ENCODE data around the gene KIF21A.

Gene KIF21A

GRCh38 chr12:39431002-39431796, 11.7 kb downstream of the KIF21A start:
- no peak for DNase-seq

GRCh38 chr12:39429809-39430208, 13.1 kb downstream of the KIF21A start:
- DNase-seq, result no peak

GRCh38 chr12:39427360-39427808, 15.5 kb downstream of the KIF21A start:
- DNase-seq, result no peak

GRCh38 chr12:39426636-39427240, 16.2 kb downstream of the KIF21A start:
- DNase-seq, result no peak

- no peak for DNase-seq
These were observed 22.9 kb downstream of the KIF21A start for GRCh38 chr12:39420043-39420442.

GRCh38 chr12:39419471-39419870, 23.4 kb downstream of the KIF21A start:
- no peak for DNase-seq

GRCh38 chr12:39417916-39418315, 25.0 kb downstream of the KIF21A start:
- no peak for DNase-seq

- no peak for DNase-seq
These were observed 28.8 kb downstream of the KIF21A start for GRCh38 chr12:39413836-39414771.

GRCh38 chr12:39412210-39412609, 30.7 kb downstream of the KIF21A start:
- no peak for DNase-seq

- no peak for DNase-seq
These were observed 36.7 kb downstream of the KIF21A start for GRCh38 chr12:39406262-39406661.

GRCh38 chr12:39405580-39405979, 37.3 kb downstream of the KIF21A start:
- DNase-seq, result no peak

- no peak for DNase-seq
These were observed 38.9 kb downstream of the KIF21A start for GRCh38 chr12:39404000-39404399.

- no peak for DNase-seq
These were observed 39.5 kb downstream of the KIF21A start for GRCh38 chr12:39403376-39403775.

GRCh38 chr12:39402922-39403321, 40.0 kb downstream of the KIF21A start:
- DNase-seq, result no peak

GRCh38 chr12:39401459-39401858, 41.5 kb downstream of the KIF21A start:
- DNase-seq, result no peak

GRCh38 chr12:39395866-39396265, 47.1 kb downstream of the KIF21A start:
- DNase-seq, result no peak

GRCh38 chr12:39393890-39394289, 49.0 kb downstream of the KIF21A start:
- DNase-seq, result no peak

GRCh38 chr12:39393179-39393578, 49.7 kb downstream of the KIF21A start:
- no peak for DNase-seq

GRCh38 chr12:39392154-39392925, 50.6 kb downstream of the KIF21A start:
- DNase-seq, result no peak

- no peak for DNase-seq
These were observed 52.2 kb downstream of the KIF21A start for GRCh38 chr12:39390752-39391151.

- DNase-seq, result no peak
These were observed 53.3 kb downstream of the KIF21A start for GRCh38 chr12:39389399-39390150.

GRCh38 chr12:39386335-39386734, 56.6 kb downstream of the KIF21A start:
- DNase-seq, result no peak

Measured in left hindlimb (tissue), 1 donor.